HK-2 (cell line): ENCODE results near the gene NUDT3.

Experiments
- DNase-seq: peaks from one replicate; pipeline ENCODE4 v3.0.0-alpha.2; 2018; ENCODE audit not compliant: unreplicated experiment

The NUDT3 gene

GRCh38 chr6:34321821-34322220 is 70.6 kb downstream of the NUDT3 start:
- no peak for DNase-seq

DNA sequence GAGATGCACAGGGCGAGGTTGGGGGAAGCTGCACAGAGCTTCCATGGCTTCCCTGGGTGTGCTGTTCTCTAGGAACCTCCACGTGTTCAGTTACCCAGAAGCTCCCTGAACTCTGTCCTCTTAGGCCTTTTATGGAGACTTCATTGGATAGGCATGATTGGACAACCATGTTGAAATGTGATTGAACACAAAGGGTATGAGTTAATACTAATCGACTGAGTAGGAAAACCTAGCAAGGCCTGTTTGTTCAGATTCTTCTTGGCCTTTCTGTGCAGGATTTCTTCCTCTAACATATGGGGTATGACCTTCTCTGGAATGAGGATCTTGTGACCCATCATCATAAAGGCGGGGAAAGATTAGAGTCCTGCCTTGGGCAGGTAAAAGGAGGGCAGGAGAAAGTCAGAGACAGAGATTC is 73.0 kb downstream of the NUDT3 start:
- DNase-seq, result no peak

- DNase-seq, result no peak
Measured at GRCh38 chr6:34318499-34319470, 73.7 kb downstream of the NUDT3 start.

- DNase-seq, result no peak
Measured at GRCh38 chr6:34317882-34318498, 74.5 kb downstream of the NUDT3 start.

DNA sequence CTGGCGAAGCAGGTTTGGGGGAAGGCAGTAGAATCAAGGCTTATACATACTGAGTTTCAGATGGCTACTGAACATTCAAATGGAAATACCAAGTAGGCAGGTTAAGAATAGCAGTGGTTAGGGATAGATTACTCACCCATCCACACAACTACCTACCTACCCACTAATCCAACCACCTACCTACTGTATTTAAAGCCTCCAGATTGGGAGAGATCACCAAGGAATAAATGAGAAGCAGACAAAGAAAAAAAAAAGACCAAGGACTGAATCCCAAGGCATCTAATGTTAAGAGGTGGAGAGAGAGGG is 75.3 kb downstream of the NUDT3 start:
- no peak for DNase-seq

- DNase-seq, result no peak
Measured at GRCh38 chr6:34316431-34317171, 75.9 kb downstream of the NUDT3 start.

DNA sequence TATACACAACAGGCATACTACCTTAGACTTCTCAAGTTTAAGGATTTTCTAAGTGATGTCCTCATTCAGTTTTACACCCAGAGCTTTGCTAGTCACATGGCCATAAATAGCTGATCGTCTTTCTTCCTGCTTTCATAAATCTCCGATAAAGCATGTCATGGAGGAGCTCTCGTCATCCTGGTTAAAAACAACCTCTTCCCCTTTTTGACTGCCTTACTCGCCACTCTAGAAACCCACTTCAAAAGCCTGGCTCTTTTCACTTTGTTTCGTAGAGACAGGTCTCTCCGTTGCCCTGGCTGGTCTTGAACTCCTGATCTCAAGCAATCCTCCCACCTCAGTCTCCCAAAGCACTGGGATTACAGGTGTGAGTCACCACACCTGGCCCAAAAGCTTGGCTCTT is 76.7 kb downstream of the NUDT3 start:
- no peak for DNase-seq

GRCh38 chr6:34315256-34315655 is 77.2 kb downstream of the NUDT3 start:
- no peak for DNase-seq

DNA sequence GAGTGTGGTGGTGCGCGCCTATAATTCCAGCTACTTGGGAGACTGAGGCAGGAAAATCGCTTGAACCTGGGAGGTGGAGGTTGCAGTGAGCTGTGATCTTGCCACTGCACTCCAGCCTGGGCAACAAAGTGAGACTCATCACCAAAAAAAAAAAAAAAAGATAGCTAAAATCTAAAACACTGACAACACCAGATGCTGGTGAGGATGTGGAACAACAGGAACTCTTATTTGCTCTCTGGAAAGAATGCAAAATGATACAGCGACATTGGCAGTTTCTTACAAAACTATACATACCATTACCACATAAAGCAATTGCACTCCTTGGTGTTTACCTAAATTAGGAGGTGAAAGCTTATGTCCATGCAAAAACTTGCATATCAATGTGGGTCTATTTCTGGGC is 80.2 kb downstream of the NUDT3 start:
- no peak for DNase-seq

- DNase-seq, result no peak
Measured at GRCh38 chr6:34310817-34311216, 81.7 kb downstream of the NUDT3 start.

DNA sequence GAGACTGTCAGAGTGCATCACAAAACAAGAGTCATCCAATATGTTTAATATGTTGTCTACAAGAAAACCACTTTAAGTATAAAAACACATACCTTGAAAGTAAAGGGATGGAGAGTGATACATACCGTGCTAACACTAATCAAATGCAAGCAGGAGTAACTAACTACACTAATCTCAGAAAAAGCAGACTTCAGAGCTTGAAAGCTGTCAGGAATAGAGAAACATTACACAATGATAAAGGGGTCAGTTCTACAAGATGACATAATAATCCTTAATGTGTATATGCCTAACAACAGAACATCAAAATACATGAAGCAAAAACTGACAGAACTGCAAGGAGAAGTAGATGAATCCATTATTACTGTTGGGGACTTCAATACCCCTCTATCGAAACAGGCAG is 84.0 kb downstream of the NUDT3 start:
- DNase-seq, result no peak

- DNase-seq, result no peak
Measured at GRCh38 chr6:34305982-34306708, 86.3 kb downstream of the NUDT3 start.

GRCh38 chr6:34305497-34305896 is 87.0 kb downstream of the NUDT3 start:
- no peak for DNase-seq

DNA sequence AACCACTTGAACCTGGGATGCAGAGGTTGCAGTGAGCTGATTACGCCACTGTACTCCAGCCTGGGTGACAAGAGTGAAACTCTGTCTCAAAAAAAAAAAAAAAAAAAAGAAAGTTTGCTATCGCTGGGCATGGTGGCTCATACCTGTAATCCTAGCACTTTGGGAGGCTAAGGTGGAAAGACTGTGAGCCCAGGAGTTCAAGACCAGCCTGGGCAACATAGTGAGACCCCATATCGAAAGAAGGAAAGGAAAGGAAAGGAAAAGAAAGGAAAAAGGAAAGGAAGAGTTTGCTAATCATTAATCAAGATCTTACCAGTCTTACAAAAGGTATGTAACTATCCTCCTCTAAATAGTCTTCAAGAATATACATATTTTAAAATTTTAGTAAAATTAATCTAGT is 88.3 kb downstream of the NUDT3 start:
- no peak for DNase-seq

GRCh38 chr6:34302929-34303328 is 89.5 kb downstream of the NUDT3 start:
- DNase-seq, result no peak

DNA sequence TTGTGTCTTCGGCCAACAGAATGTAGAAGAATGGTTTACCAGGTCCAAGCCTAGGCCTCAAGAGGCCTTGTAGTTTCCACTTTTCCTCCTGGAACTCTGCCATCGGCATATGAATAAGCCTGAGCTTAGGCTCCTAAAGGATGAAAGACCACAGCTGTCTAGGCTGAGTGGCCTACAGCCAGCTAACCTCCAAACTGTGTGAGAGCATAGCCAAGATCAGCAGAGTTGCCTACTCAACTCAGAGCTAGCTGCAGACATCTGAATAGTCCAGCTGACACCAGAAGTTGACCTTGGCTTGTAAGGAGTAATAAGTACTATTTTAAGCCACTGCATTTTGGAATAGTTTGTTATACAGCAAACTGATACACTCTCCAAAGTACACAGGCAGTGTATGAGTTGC is 91.1 kb downstream of the NUDT3 start:
- DNase-seq, result no peak

DNA sequence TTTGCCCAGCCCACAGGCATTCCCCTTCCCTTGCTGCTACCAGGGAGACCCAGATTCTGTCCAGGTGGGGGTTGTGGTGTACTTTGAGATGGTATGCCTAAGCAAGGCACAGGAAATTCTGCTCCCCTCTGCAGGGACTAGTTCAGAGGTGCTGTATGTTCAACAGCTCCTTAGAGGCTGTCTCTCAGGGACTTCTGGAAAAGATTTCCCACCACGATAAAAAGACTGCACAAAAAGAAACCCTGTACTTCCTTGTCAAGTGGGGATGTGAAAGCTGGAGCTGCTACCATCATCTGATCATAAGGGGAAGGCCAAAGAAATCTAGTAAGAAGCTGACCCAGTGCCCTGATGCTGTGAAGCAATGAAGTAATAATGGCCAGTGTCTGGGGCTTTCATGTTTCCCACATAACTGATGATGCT is 92.1 kb downstream of the NUDT3 start:
- DNase-seq, result no peak

GRCh38 chr6:34298941-34299340 is 93.5 kb downstream of the NUDT3 start:
- no peak for DNase-seq

- DNase-seq, result no peak
Measured at GRCh38 chr6:34295721-34296120, 96.7 kb downstream of the NUDT3 start.

- no peak for DNase-seq
Measured at GRCh38 chr6:34292954-34293353, 99.5 kb downstream of the NUDT3 start.

DNA sequence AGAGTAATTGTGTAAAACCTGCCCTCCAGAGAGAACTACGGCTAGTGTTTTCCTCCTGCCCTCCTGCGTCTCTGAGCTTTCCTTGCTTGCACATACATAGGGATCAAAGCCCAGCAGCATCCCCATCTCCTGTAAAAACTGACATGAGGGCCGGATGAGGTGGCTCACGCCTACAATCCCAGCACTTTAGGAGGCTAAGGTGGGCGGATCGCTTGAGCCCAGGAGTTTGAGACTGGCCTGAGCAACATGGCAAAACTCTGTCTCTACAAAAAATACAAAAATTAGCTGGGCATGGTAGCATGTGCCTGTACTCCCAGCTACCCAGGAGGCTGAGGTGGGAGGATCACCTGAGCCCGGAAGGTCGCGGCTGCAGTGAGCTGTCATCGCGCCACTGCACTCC is 103.3 kb downstream of the NUDT3 start:
- no peak for DNase-seq

- DNase-seq, result no peak
Measured at GRCh38 chr6:34288581-34288980, 103.9 kb downstream of the NUDT3 start.
